ENCODE results near the gene PHACTR1. TPM values are rescaled to one million over a fixed set of nuclear protein-coding genes. Genes with fewer than 3 reads are reported as not detected.
A peak's percentile ranks its signal among the peaks of the same experiment; 100 is the strongest.
"Not testable (repeated sequence)": the region's sequence is repeated elsewhere in the genome, so short reads cannot be mapped to it uniquely, and the experiment has no call there.

PHACTR1 gene
- total RNA-seq, 2 experiments from 2014 or later: 0.47 to 0.61 TPM

- H3K9me3 Mint-ChIP-seq (ENCODE audit: insufficient read depth): no peaks in the 10 kb centered on the region
- H3K36me3 Mint-ChIP-seq (ENCODE audit: low read depth): no peaks in the 10 kb centered on the region
- H3K27me3 Mint-ChIP-seq (ENCODE audit: low read depth): peaks cover 24% of the 10 kb centered on the region
- H3K4me3 Mint-ChIP-seq: no peak overlapping the region
- DNase-seq (no peak), ATAC-seq (no peak)
- no peaks in the 10 kb centered on the region for H3K4me1 Mint-ChIP-seq (ENCODE audit: low read depth)
- CTCF ChIA-PET: no interaction called here
- H3K27ac Mint-ChIP-seq: no peak overlapping the region
- POLR2A ChIA-PET: interaction anchor here (0.6 kb wide), 1 partner anchor 681 kb away, joined by 5 read pairs; no protein-coding TSS in a partner anchor
Measured at GRCh38 chr6:12929678-12930077, 213.1 kb downstream of the PHACTR1 start.

- ChIA-PET CTCF (no interaction called here), POLR2A (no interaction called here)
- H3K36me3 Mint-ChIP-seq (ENCODE audit: low read depth): no peaks in the 10 kb centered on the region
Measured at GRCh38 chr6:12931639-12932038, 215.1 kb downstream of the PHACTR1 start.

GRCh38 chr6:12935637-12936036 lies 219.1 kb downstream of the PHACTR1 start:
- Mint-ChIP-seq H3K4me1 (ENCODE audit: low read depth) (no peaks in the 10 kb centered on the region), H3K27me3 (ENCODE audit: low read depth) (peaks cover 8% of the 10 kb centered on the region), H3K4me3 (no peak overlapping the region), H3K9me3 (ENCODE audit: insufficient read depth) (no peaks in the 10 kb centered on the region), H3K36me3 (ENCODE audit: low read depth) (no peaks in the 10 kb centered on the region), H3K27ac (no peak overlapping the region)
- no peak for DNase-seq
- CTCF ChIA-PET: no interaction called here
- POLR2A ChIA-PET: no interaction called here
- ATAC-seq: no peak

More at GRCh38 chr6:12931639-12932038, 215.1 kb downstream of the PHACTR1 start:
- H3K27ac Mint-ChIP-seq: no peak overlapping the region
- no peak overlapping the region for H3K4me3 Mint-ChIP-seq
- H3K4me1 Mint-ChIP-seq (ENCODE audit: low read depth): no peaks in the 10 kb centered on the region
- DNase-seq (no peak), ATAC-seq (no peak)
- peaks cover 15% of the 10 kb centered on the region for H3K27me3 Mint-ChIP-seq (ENCODE audit: low read depth)
- no peaks in the 10 kb centered on the region for H3K9me3 Mint-ChIP-seq (ENCODE audit: insufficient read depth)

GRCh38 chr6:12937971-12938370 lies 221.4 kb downstream of the PHACTR1 start:
- ChIA-PET POLR2A (no interaction called here), CTCF (no interaction called here)
- peaks cover 2% of the 10 kb centered on the region for H3K27me3 Mint-ChIP-seq (ENCODE audit: low read depth)
- no peak overlapping the region for H3K4me3 Mint-ChIP-seq
- peaks cover 2% of the 10 kb centered on the region for H3K36me3 Mint-ChIP-seq (ENCODE audit: low read depth)
- no peak overlapping the region for H3K27ac Mint-ChIP-seq
- DNase-seq (no peak), ATAC-seq (no peak)
- no peaks in the 10 kb centered on the region for H3K9me3 Mint-ChIP-seq (ENCODE audit: insufficient read depth)
- H3K4me1 Mint-ChIP-seq (ENCODE audit: low read depth): peaks cover 14% of the 10 kb centered on the region

GRCh38 chr6:12939314-12939713 lies 222.7 kb downstream of the PHACTR1 start:
- Mint-ChIP-seq H3K36me3 (ENCODE audit: low read depth) (peaks cover 2% of the 10 kb centered on the region), H3K27ac (no peak overlapping the region), H3K9me3 (ENCODE audit: insufficient read depth) (no peaks in the 10 kb centered on the region), H3K27me3 (ENCODE audit: low read depth) (peaks cover 2% of the 10 kb centered on the region), H3K4me1 (ENCODE audit: low read depth) (peaks cover 14% of the 10 kb centered on the region), H3K4me3 (no peak overlapping the region)
- no peak for ATAC-seq
- POLR2A ChIA-PET: no interaction called here
- CTCF ChIA-PET: interaction anchor here (0.5 to 0.8 kb wide), 2 partner anchors 28 to 234 kb away, joined by 3 to 5 read pairs; no protein-coding TSS in a partner anchor
- no peak for DNase-seq

GRCh38 chr6:12941422-12941821 lies 224.9 kb downstream of the PHACTR1 start:
- ATAC-seq (peak; percentile 47), DNase-seq (peak; percentile 41)
- no peak overlapping the region for H3K4me3 Mint-ChIP-seq
- H3K9me3 Mint-ChIP-seq (ENCODE audit: insufficient read depth): no peaks in the 10 kb centered on the region
- POLR2A ChIA-PET: no interaction called here
- CTCF ChIA-PET: no interaction called here
- H3K27me3 Mint-ChIP-seq (ENCODE audit: low read depth): peaks cover 5% of the 10 kb centered on the region
- peaks cover 18% of the 10 kb centered on the region for H3K4me1 Mint-ChIP-seq (ENCODE audit: low read depth)
- peaks cover 2% of the 10 kb centered on the region for H3K36me3 Mint-ChIP-seq (ENCODE audit: low read depth)
- H3K27ac Mint-ChIP-seq: peak overlapping the region; percentile 83

GRCh38 chr6:12943549-12943948 lies 227.0 kb downstream of the PHACTR1 start:
- Mint-ChIP-seq H3K9me3 (ENCODE audit: insufficient read depth) (no peaks in the 10 kb centered on the region), H3K4me3 (no peak overlapping the region), H3K27me3 (ENCODE audit: low read depth) (peaks cover 7% of the 10 kb centered on the region), H3K27ac (no peak overlapping the region), H3K36me3 (ENCODE audit: low read depth) (peaks cover 2% of the 10 kb centered on the region), H3K4me1 (ENCODE audit: low read depth) (peaks cover 21% of the 10 kb centered on the region)
- POLR2A ChIA-PET: no interaction called here
- DNase-seq: no peak
- ATAC-seq: no peak
- CTCF ChIA-PET: interaction anchor here (0.8 kb wide), 1 partner anchor 37 kb away, joined by 3 read pairs; no protein-coding TSS in a partner anchor

- Mint-ChIP-seq H3K36me3 (ENCODE audit: low read depth) (peaks cover 2% of the 10 kb centered on the region), H3K27ac (no peak overlapping the region), H3K4me1 (ENCODE audit: low read depth) (peaks cover 21% of the 10 kb centered on the region), H3K27me3 (ENCODE audit: low read depth) (peaks cover 7% of the 10 kb centered on the region), H3K4me3 (no peak overlapping the region), H3K9me3 (ENCODE audit: insufficient read depth) (no peaks in the 10 kb centered on the region)
- CTCF ChIA-PET: interaction anchor here (0.8 kb wide), 1 partner anchor 37 kb away, joined by 3 read pairs; no protein-coding TSS in a partner anchor
- ATAC-seq (no peak), DNase-seq (no peak)
- POLR2A ChIA-PET: no interaction called here
Measured at GRCh38 chr6:12944001-12944400, 227.4 kb downstream of the PHACTR1 start.

- H3K9me3 Mint-ChIP-seq (ENCODE audit: insufficient read depth); H3K36me3 Mint-ChIP-seq (ENCODE audit: low read depth); DNase-seq; H3K27me3 Mint-ChIP-seq (ENCODE audit: low read depth); ATAC-seq; H3K27ac Mint-ChIP-seq; H3K4me3 Mint-ChIP-seq; CTCF ChIA-PET; POLR2A ChIA-PET: not testable (repeated sequence)
- H3K4me1 Mint-ChIP-seq (ENCODE audit: low read depth): peaks cover 21% of the 10 kb centered on the region
Measured at GRCh38 chr6:12944528-12944927, 228.0 kb downstream of the PHACTR1 start.

- H3K27ac Mint-ChIP-seq: no peak overlapping the region
- DNase-seq: no peak
Measured at GRCh38 chr6:12947151-12947871, 230.7 kb downstream of the PHACTR1 start.

GRCh38 chr6:12947967-12948366 lies 231.4 kb downstream of the PHACTR1 start:
- H3K4me1 Mint-ChIP-seq (ENCODE audit: low read depth): peaks cover 7% of the 10 kb centered on the region
- no peak for DNase-seq
- no peaks in the 10 kb centered on the region for H3K9me3 Mint-ChIP-seq (ENCODE audit: insufficient read depth)
- H3K4me3 Mint-ChIP-seq: no peak overlapping the region
- ChIA-PET CTCF (no interaction called here), POLR2A (no interaction called here)
- peaks cover 7% of the 10 kb centered on the region for H3K27me3 Mint-ChIP-seq (ENCODE audit: low read depth)
- no peak for ATAC-seq
- no peak overlapping the region for H3K27ac Mint-ChIP-seq
- H3K36me3 Mint-ChIP-seq (ENCODE audit: low read depth): no peaks in the 10 kb centered on the region

More at GRCh38 chr6:12947151-12947871, 230.7 kb downstream of the PHACTR1 start:
- ChIA-PET CTCF (no interaction called here), POLR2A (no interaction called here)
- Mint-ChIP-seq H3K9me3 (ENCODE audit: insufficient read depth) (no peaks in the 10 kb centered on the region), H3K36me3 (ENCODE audit: low read depth) (no peaks in the 10 kb centered on the region), H3K27me3 (ENCODE audit: low read depth) (peaks cover 7% of the 10 kb centered on the region), H3K4me3 (no peak overlapping the region), H3K4me1 (ENCODE audit: low read depth) (peaks cover 7% of the 10 kb centered on the region)
- no peak for ATAC-seq

- POLR2A ChIA-PET: no interaction called here
- DNase-seq (no peak), ATAC-seq (no peak)
- CTCF ChIA-PET: no interaction called here
- Mint-ChIP-seq H3K9me3 (ENCODE audit: insufficient read depth) (no peaks in the 10 kb centered on the region), H3K27me3 (ENCODE audit: low read depth) (peaks cover 21% of the 10 kb centered on the region), H3K27ac (no peak overlapping the region), H3K36me3 (ENCODE audit: low read depth) (no peaks in the 10 kb centered on the region), H3K4me1 (ENCODE audit: low read depth) (peaks cover 3% of the 10 kb centered on the region), H3K4me3 (no peak overlapping the region)
Measured at GRCh38 chr6:12950976-12951375, 234.4 kb downstream of the PHACTR1 start.

GRCh38 chr6:12951415-12951814 lies 234.8 kb downstream of the PHACTR1 start:
- H3K4me1 Mint-ChIP-seq (ENCODE audit: low read depth): peaks cover 7% of the 10 kb centered on the region
- ATAC-seq: no peak
- no peaks in the 10 kb centered on the region for H3K36me3 Mint-ChIP-seq (ENCODE audit: low read depth)
- no peak overlapping the region for H3K27ac Mint-ChIP-seq
- no peak for DNase-seq
- no peaks in the 10 kb centered on the region for H3K9me3 Mint-ChIP-seq (ENCODE audit: insufficient read depth)
- POLR2A ChIA-PET: no interaction called here
- H3K27me3 Mint-ChIP-seq (ENCODE audit: low read depth): peaks cover 21% of the 10 kb centered on the region
- no peak overlapping the region for H3K4me3 Mint-ChIP-seq
- CTCF ChIA-PET: no interaction called here

Measured in activated CD8-positive, alpha-beta T cell treated with anti-CD3 and anti-CD28 coated beads, Interleukin-2, amount 10 ng/mL, durations not matched to agents 7 days and 5 days (primary cell).